CD4-positive, alpha-beta T cell treated with Interleukin-6 at 100 ng/mL for 8 hours (primary cell): ENCODE results near the gene CPT2.

Source experiments
- DNase-seq: peaks from one replicate; pipeline ENCODE4 v3.0.0-alpha.2; 2020; ENCODE audit warnings: mixed read lengths, low spot score

CPT2 gene

GRCh38 chr1:53218201-53218600 is 21.6 kb downstream of the CPT2 start:
- no peak for DNase-seq

- DNase-seq: no peak
Measured at GRCh38 chr1:53219711-53220110, 23.1 kb downstream of the CPT2 start.

- peak; percentile 91 for DNase-seq
Measured at GRCh38 chr1:53220171-53220961, 23.7 kb downstream of the CPT2 start, which contains the start of gene CZIB. CZIB (minus strand) TSS chr1:53220634; CDS start chr1:53220575, 59 bp downstream.

- DNase-seq: no peak
Measured at GRCh38 chr1:53220962-53221286, 24.3 kb downstream of the CPT2 start.

GRCh38 chr1:53237638-53238037 is 41.0 kb downstream of the CPT2 start:
- DNase-seq: no peak

- DNase-seq: peak; percentile 93
Measured at GRCh38 chr1:53238197-53239155, 41.9 kb downstream of the CPT2 start, which contains the start of gene MAGOH. MAGOH (minus strand) TSS chr1:53238518; CDS start chr1:53238448, 70 bp downstream.

- DNase-seq: no peak
Measured at GRCh38 chr1:53241828-53242227, 45.2 kb downstream of the CPT2 start.

- no peak for DNase-seq
Measured at GRCh38 chr1:53242381-53242780, 45.8 kb downstream of the CPT2 start.

- DNase-seq: no peak
Measured at GRCh38 chr1:53244141-53244540, 47.5 kb downstream of the CPT2 start.

GRCh38 chr1:53246261-53247134 is 49.9 kb downstream of the CPT2 start:
- no peak for DNase-seq

- DNase-seq: no peak
Measured at GRCh38 chr1:53249706-53250105, 53.1 kb downstream of the CPT2 start.

GRCh38 chr1:53250325-53250724 is 53.7 kb downstream of the CPT2 start:
- DNase-seq: no peak

GRCh38 chr1:53254011-53254640 is 57.5 kb downstream of the CPT2 start:
- no peak for DNase-seq

- DNase-seq: no peak
Measured at GRCh38 chr1:53255031-53255430, 58.4 kb downstream of the CPT2 start.

- no peak for DNase-seq
Measured at GRCh38 chr1:53256511-53257453, 60.2 kb downstream of the CPT2 start.

- DNase-seq: no peak
Measured at GRCh38 chr1:53257454-53258081, 60.9 kb downstream of the CPT2 start.

GRCh38 chr1:53258216-53258615 is 61.6 kb downstream of the CPT2 start:
- DNase-seq: no peak

GRCh38 chr1:53259932-53260331 is 63.3 kb downstream of the CPT2 start:
- no peak for DNase-seq

- DNase-seq: no peak
Measured at GRCh38 chr1:53260631-53261247, 64.1 kb downstream of the CPT2 start.
